Measurements from ENCODE around the gene TESK2. TPM values are rescaled to one million over a fixed set of nuclear protein-coding genes. Genes with fewer than 3 reads are reported as not detected.

The TESK2 gene
- polyA plus RNA-seq, 3 donors = 3.9 to 13.1 (median 4.1) TPM

GRCh38 chr1:45437323-45437722 lies 53.6 kb downstream of the TESK2 start:
- no peak overlapping the region for H3K27ac Mint-ChIP-seq
- H3K4me3 Mint-ChIP-seq = no peak overlapping the region
- intact Hi-C loops (cut with micrococcal nuclease) = no loop called here
- Histone ChIP-seq H3K9ac (ENCODE audit: insufficient read depth, low read length, poor library complexity, severe bottlenecking) (no peak overlapping the region), H4K20me1 (ENCODE audit: insufficient read depth, low read length) (no peaks in the 10 kb centered on the region), H3K4me2 (replicated peaks; ENCODE audit: extremely low read depth, low read length, poor library complexity, severe bottlenecking) (no peak overlapping the region), H3K9me3 (replicated peaks in 1 of 2; ENCODE audit: control insufficient read depth in 1 of 2, insufficient read depth in 1 of 2, low read length in 2 of 2) (no peaks in the 10 kb centered on the region), H2AFZ (ENCODE audit: insufficient read depth, low read depth, low read length, poor library complexity, severe bottlenecking) (no peak overlapping the region), H3K4me3 (replicated peaks in 1 of 3; ENCODE audit: low read depth in 2 of 3, low read length in 3 of 3) (no peak overlapping the region), H3K4me1 (ENCODE audit: control insufficient read depth in 1 of 2, insufficient read depth in 2 of 2, low read length in 2 of 2) (no peaks in the 10 kb centered on the region), H3K79me2 (ENCODE audit: insufficient read depth, low read length) (no peaks in the 10 kb centered on the region), H3K27ac (ENCODE audit: low read depth in 1 of 2, low read length in 2 of 2) (no peak overlapping the region), H3K36me3 (replicated peaks in 1 of 2; ENCODE audit: control insufficient read depth in 1 of 2, insufficient read depth in 2 of 2, low read length in 2 of 2) (no peaks in the 10 kb centered on the region), H3K27me3 (ENCODE audit: control insufficient read depth in 2 of 2, insufficient read depth in 2 of 2, low read length in 2 of 2) (no peaks in the 10 kb centered on the region)
- TF ChIP-seq CTCF (IDR thresholded peaks at IDR 0.05) = no peak
- peaks cover 12% of the 10 kb centered on the region for H3K4me1 Mint-ChIP-seq
- DNase-seq = peak in 2 of 3 donors; percentile 10 to 11
- no peaks in the 10 kb centered on the region for H3K9me3 Mint-ChIP-seq
- peaks cover 0 to 2% (median 0%) of the 10 kb centered on the region in 3 donors for H3K27me3 Mint-ChIP-seq (ENCODE audit: low read depth in 3 of 3)
- H3K36me3 Mint-ChIP-seq = peaks cover 0 to 3% of the 10 kb centered on the region in 2 donors

- peaks cover 0 to 5% (median 0%) of the 10 kb centered on the region in 3 donors for H3K27me3 Mint-ChIP-seq (ENCODE audit: low read depth in 3 of 3)
- Histone ChIP-seq H3K4me1 (ENCODE audit: control insufficient read depth in 1 of 2, insufficient read depth in 2 of 2, low read length in 2 of 2) (peaks cover 10 to 14% of the 10 kb centered on the region in 2 donors), H3K4me3 (replicated peaks in 1 of 3; ENCODE audit: low read depth in 2 of 3, low read length in 3 of 3) (no peak overlapping the region), H4K20me1 (ENCODE audit: insufficient read depth, low read length) (no peaks in the 10 kb centered on the region), H3K9ac (ENCODE audit: insufficient read depth, low read length, poor library complexity, severe bottlenecking) (no peak overlapping the region), H3K36me3 (replicated peaks in 1 of 2; ENCODE audit: control insufficient read depth in 1 of 2, insufficient read depth in 2 of 2, low read length in 2 of 2) (no peaks in the 10 kb centered on the region), H3K27ac (ENCODE audit: low read depth in 1 of 2, low read length in 2 of 2) (peak overlapping the region in 1 of 2 donors; percentile 49), H3K79me2 (ENCODE audit: insufficient read depth, low read length) (no peaks in the 10 kb centered on the region), H3K4me2 (replicated peaks; ENCODE audit: extremely low read depth, low read length, poor library complexity, severe bottlenecking) (no peak overlapping the region), H3K27me3 (ENCODE audit: control insufficient read depth in 2 of 2, insufficient read depth in 2 of 2, low read length in 2 of 2) (no peaks in the 10 kb centered on the region), H3K9me3 (replicated peaks in 1 of 2; ENCODE audit: control insufficient read depth in 1 of 2, insufficient read depth in 1 of 2, low read length in 2 of 2) (no peaks in the 10 kb centered on the region), H2AFZ (ENCODE audit: insufficient read depth, low read depth, low read length, poor library complexity, severe bottlenecking) (no peak overlapping the region)
- H3K4me1 Mint-ChIP-seq = peaks cover 14% of the 10 kb centered on the region
- H3K27ac Mint-ChIP-seq = peak overlapping the region in 4 of 7 donors; percentile 37 to 77 (median 50)
- peak; percentile 30 to 44 (median 44) for DNase-seq
- H3K36me3 Mint-ChIP-seq = peaks cover 0 to 10% of the 10 kb centered on the region in 2 donors
- H3K9me3 Mint-ChIP-seq = no peaks in the 10 kb centered on the region
- no peak for TF ChIP-seq CTCF (IDR thresholded peaks at IDR 0.05)
- no peak overlapping the region for H3K4me3 Mint-ChIP-seq
- no CpG with 5 or more reads among the region's 5 CpGs for WGBS (ENCODE audit: insufficient coverage)
- intact Hi-C loops (cut with micrococcal nuclease) = no loop called here
Measured at GRCh38 chr1:45430490-45430889, 60.5 kb downstream of the TESK2 start.

All from CD14-positive monocyte (primary cell).